ENCODE data around the gene HNRNPD.
"Not testable (repeated sequence)": the region's sequence is repeated elsewhere in the genome, so short reads cannot be mapped to it uniquely, and the experiment has no call there.

HNRNPD gene

GRCh38 chr4:82373816-82374625 lies at the start of gene HNRNPD:
HNRNPD (minus strand) TSS chr4:82373991; CDS start chr4:82373678, 313 bp downstream.
- in situ Hi-C loops (cut with MboI; ENCODE audit: low sequenced_read_pairs) = no loop called here

- in situ Hi-C loops (cut with MboI; ENCODE audit: low sequenced_read_pairs) = no loop called here
These were observed 48.8 kb upstream of the HNRNPD start for GRCh38 chr4:82422616-82423015.

- in situ Hi-C loops (cut with MboI; ENCODE audit: low sequenced_read_pairs) = no loop called here
These were observed 48.2 kb upstream of the HNRNPD start for GRCh38 chr4:82421796-82422560.

GRCh38 chr4:82419451-82419850 lies 45.7 kb upstream of the HNRNPD start:
- in situ Hi-C loops (cut with MboI; ENCODE audit: low sequenced_read_pairs) = no loop called here

- in situ Hi-C loops (cut with MboI; ENCODE audit: low sequenced_read_pairs) = no loop called here
These were observed 42.2 kb upstream of the HNRNPD start for GRCh38 chr4:82415922-82416365.

GRCh38 chr4:82415061-82415460 lies 41.3 kb upstream of the HNRNPD start:
- in situ Hi-C loops (cut with MboI; ENCODE audit: low sequenced_read_pairs) = not testable (repeated sequence)

- in situ Hi-C loops (cut with MboI; ENCODE audit: low sequenced_read_pairs) = no loop called here
These were observed 29.9 kb upstream of the HNRNPD start for GRCh38 chr4:82403725-82404124.

GRCh38 chr4:82402196-82402775 lies 28.5 kb upstream of the HNRNPD start:
- in situ Hi-C loops (cut with MboI; ENCODE audit: low sequenced_read_pairs) = no loop called here

- in situ Hi-C loops (cut with MboI; ENCODE audit: low sequenced_read_pairs) = no loop called here
These were observed 27.8 kb upstream of the HNRNPD start for GRCh38 chr4:82401600-82401999.

- in situ Hi-C loops (cut with MboI; ENCODE audit: low sequenced_read_pairs) = no loop called here
These were observed 24.5 kb upstream of the HNRNPD start for GRCh38 chr4:82398263-82398662.

- in situ Hi-C loops (cut with MboI; ENCODE audit: low sequenced_read_pairs) = no loop called here
These were observed 23.7 kb upstream of the HNRNPD start for GRCh38 chr4:82397527-82397926.

- in situ Hi-C loops (cut with MboI; ENCODE audit: low sequenced_read_pairs) = no loop called here
These were observed 21.1 kb upstream of the HNRNPD start for GRCh38 chr4:82394896-82395295.

- in situ Hi-C loops (cut with MboI; ENCODE audit: low sequenced_read_pairs) = not testable (repeated sequence)
These were observed 16.3 kb upstream of the HNRNPD start for GRCh38 chr4:82390061-82390460.

GRCh38 chr4:82388405-82388804 lies 14.6 kb upstream of the HNRNPD start:
- in situ Hi-C loops (cut with MboI; ENCODE audit: low sequenced_read_pairs) = no loop called here

- in situ Hi-C loops (cut with MboI; ENCODE audit: low sequenced_read_pairs) = not testable (repeated sequence)
These were observed 12.5 kb upstream of the HNRNPD start for GRCh38 chr4:82386312-82386711.

GRCh38 chr4:82382751-82383150 lies 9.0 kb upstream of the HNRNPD start:
- in situ Hi-C loops (cut with MboI; ENCODE audit: low sequenced_read_pairs) = no loop called here

- in situ Hi-C loops (cut with MboI; ENCODE audit: low sequenced_read_pairs) = no loop called here
These were observed 8.0 kb upstream of the HNRNPD start for GRCh38 chr4:82381661-82382296.

- in situ Hi-C loops (cut with MboI; ENCODE audit: low sequenced_read_pairs) = no loop called here
These were observed 7.4 kb upstream of the HNRNPD start for GRCh38 chr4:82381235-82381634.

- in situ Hi-C loops (cut with MboI; ENCODE audit: low sequenced_read_pairs) = no loop called here
These were observed 7.0 kb upstream of the HNRNPD start for GRCh38 chr4:82380831-82381230.

- in situ Hi-C loops (cut with MboI; ENCODE audit: low sequenced_read_pairs) = no loop called here
These were observed 6.6 kb upstream of the HNRNPD start for GRCh38 chr4:82380344-82380743.

- in situ Hi-C loops (cut with MboI; ENCODE audit: low sequenced_read_pairs) = loop anchor here (5.0 kb wide), 1 partner anchor 51 kb away; no protein-coding TSS in a partner anchor
These were observed 2.3 kb upstream of the HNRNPD start for GRCh38 chr4:82376109-82376508.

All from HL-60/S4 (cell line).